ENCODE data around the gene SVIL.

GRCh38 chr10:29519659-29520058 lies 115.1 kb downstream of the SVIL start:
- TF ChIP-seq CTCF (IDR thresholded peaks at IDR 0.05 in 4 of 5, conservative IDR thresholded peaks at IDR 0.05 in 1 of 5) (no peak), POLR2A (IDR thresholded peaks at IDR 0.05) (no peak)
